ENCODE measurements around the gene RGS9.

Gene RGS9

GRCh38 chr17:65261682-65262636 lies 124.8 kb downstream of the RGS9 start:
- DNase-seq: peak; percentile 32

- no peak for DNase-seq
These were observed 128.1 kb downstream of the RGS9 start for GRCh38 chr17:65265276-65265675.

- peak; percentile 67 for DNase-seq
These were observed 131.7 kb downstream of the RGS9 start for GRCh38 chr17:65268832-65269231.

GRCh38 chr17:65270499-65271253 lies 133.5 kb downstream of the RGS9 start:
- peak; percentile 37 for DNase-seq

- no peak for DNase-seq
These were observed 134.1 kb downstream of the RGS9 start for GRCh38 chr17:65271296-65271695.

Data from fibroblast of skin of scalp (primary cell).